GM18508 (cell line): ENCODE data around the gene NFIB.

Experiments
- ATAC-seq: cut with Tn5 transposase; IDR thresholded peaks from one replicate; pipeline ENCODE4 v1.9.1; 2021; ENCODE audit warnings: moderate number of reproducible peaks; ENCODE audit not compliant: insufficient read depth, unreplicated experiment

NFIB gene

DNA sequence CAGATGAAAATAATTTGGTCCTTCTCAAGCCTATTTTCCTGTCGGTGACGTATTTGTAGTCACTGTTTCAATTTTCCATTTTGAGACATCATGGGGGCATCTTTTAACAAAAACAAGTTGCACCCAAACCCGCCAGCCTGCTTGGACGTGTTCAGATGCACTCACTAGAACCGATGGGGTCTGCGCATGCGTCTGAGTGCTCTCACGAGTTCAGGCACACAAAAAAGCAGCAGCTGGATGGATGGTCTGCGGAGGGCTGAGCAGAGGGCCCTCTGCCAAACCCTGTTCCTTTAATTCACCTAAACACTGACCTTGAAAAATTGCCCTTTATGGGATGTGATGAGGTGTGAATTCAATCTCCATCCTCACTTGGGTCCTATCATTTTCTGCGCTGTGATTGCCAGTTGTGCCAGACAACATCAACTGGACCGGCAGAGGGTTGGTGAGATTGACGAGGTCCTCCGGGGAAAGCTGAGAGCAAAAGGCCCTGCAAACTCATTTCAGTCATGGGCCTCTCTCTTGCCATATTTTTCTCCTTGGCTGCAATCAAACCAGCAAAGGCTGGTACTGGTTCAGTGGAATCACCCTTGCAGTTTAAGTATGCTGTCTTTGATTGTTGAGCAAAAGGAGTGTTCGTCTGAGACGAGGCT lies 251.9 kb downstream of the NFIB start:
- ATAC-seq, result no peak

DNA sequence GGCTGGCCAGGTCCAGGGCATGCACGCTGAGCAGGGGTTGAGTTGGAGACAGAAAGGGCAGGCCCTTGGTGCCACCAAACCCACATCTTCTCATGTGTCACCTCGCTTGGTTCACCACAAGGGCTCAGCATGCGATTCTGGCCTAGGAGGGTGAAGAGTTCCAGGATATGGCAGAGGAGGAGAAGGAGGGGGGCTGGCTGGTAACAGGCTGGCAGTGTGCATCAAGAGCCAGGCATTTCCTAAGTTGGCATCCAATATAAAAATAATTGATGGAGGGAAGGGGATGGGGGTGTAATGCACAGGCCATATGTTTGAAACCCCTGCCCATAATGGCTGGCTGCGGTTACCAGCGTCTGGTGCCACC lies 255.6 kb downstream of the NFIB start:
- ATAC-seq, result no peak

DNA sequence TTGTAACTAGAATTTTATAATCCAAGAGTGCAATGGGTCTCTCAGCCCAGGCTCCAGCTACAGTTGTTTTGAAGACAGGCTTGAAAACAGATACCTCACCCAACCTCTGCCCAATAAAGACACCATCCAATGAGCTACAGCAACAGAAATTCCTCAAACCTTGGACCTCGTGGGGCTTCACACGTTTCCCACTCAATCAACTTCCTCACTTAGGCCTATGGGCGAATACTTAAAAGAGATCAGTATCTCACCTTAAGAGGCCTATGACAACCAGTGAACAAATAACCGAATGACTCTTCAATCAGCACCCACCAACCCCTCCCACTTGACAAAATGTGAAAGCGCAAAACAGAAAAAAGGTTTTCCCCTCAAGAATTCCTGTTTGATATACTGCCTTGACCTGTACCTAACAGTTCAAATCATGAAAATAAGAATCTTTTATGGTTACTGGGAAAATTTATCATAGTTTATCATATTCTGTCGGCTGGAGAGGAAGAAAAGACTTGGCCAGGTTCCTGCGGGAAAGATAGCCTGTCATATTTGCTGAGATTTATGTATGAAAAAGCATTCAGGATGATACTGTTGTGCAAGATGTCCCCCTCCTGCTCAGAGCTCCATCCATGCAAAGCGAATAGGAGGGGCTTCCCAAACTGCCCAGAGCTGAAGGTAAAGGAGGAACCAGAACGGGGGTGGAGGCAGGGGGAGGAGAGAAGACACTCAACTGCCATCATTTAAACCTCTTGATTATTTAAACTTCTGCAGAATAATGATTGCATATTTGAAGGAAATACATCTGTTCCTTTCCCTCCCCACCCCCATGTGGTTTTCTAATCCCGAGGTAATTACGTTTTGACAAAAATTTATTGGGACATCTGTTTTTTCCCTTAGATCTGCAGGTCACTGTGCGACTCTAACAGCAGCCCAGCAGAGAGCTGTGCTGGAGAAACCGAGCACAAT lies 256.3 kb downstream of the NFIB start:
- no peak for ATAC-seq

DNA sequence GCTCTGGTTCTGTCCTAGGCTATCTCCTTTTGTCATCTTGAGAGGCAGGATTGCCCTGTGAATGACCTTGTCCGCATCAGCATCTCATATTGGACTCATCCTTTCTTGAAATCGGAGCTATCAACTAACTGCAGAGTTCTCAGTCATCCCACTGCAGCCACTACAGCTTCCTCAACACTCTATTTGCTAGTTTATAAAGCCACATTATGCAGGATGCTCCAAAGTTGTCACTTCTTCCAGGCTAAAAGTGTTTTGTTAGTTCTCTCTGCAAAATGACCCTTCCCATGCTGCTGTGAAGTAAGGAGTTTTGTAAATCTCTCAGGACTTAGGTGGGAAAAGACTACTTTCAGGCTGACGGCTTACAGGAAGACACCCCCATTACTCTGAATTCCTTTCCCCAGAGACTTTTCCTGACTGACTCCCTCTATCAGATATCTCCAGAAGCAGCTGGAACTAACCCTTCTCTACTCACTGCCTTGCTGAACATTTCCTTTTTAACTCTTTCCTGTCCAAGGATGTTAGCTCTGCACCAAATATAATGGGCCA lies 257.6 kb downstream of the NFIB start:
- no peak for ATAC-seq

DNA sequence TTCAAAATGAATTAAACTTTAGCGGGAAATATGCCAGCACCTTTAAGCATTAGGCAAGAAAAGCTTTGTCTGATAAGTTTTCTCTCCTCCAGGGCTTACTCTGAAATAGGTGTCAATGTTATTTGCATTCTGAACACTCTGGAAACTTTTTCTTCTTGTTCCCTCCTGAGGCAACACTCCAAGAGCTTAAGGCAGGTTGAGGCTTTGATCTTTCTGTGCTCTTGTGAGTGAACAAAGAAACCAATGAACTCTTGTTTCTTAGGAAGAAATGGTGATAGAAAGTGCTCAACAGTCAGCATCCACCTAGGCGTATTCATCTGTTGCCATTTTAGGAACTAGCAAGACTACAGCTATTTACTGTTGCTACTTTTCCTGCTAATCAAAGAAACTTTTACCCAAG lies 259.8 kb downstream of the NFIB start:
- no peak for ATAC-seq

DNA sequence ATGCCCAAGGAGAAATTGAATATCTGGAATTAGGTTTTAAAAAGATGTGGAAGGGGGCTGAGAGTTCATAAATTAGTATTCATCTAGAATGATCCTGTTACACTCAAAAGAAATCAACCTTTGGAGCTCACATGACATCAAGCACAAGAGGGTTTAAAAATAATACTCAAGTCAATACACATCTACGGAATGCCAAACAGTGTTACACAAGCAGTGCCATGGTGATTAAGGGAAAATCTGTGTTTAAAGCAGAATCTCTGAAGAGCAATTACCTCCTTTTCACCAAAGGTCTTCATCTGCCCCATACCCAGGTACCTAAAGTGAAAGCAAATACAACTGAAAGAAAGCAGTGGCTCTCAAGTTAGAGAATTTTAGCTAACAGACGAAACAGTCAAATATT lies 261.6 kb downstream of the NFIB start:
- ATAC-seq, result no peak

DNA sequence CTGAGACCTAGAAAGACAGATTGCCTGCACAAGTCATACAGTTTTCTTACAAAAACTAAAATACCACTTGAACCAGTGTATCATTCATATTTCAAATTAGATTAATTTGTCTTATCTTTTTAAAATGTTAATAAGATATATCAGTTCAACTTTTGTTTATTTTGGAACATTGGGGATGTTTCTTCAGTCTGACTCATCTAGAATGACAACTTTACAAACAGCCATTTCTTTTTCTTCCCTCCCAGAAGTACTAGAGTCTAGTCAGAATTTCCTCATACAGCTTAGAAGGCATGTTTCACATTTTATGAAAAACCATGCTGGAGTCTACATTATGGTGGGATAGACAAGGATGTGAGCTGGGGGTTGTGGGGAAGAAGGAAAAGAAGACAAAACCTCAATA lies 262.5 kb downstream of the NFIB start:
- no peak for ATAC-seq

DNA sequence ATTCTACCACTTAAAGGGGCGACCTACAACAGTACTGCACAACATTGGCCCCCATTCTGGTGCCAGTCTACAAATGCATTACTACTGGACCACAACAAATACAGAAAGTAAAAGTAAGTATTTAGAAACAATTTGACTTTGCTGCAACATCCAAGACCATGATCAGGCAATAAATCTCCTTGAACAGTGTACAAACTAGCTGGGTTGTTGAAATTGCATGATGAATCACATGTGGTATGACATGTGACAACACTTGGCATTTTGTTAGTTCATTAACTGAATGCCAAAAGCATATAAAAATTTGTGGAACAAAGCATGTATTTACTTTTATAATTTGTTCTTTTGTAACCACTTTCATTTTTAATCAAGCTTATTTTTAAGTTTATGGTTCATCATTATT lies 270.5 kb downstream of the NFIB start:
- no peak for ATAC-seq

DNA sequence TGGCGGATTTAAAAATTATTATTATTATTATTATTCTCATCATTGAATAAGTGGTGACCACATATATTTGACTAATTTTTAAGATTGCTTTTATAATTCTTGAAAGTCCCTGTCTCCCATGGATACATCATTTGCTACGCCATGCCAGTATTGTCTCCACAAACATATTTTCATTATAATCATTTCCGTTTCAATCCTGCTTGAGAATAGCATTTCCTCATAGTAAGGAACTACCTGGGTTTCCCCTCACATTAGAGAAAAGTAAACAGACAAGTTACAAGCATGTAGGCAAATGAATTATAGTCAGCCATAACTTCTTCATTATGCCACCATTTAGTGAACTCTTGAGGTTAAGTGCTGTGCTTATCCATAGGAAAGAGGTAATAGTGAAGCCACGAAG lies 276.6 kb downstream of the NFIB start:
- no peak for ATAC-seq

DNA sequence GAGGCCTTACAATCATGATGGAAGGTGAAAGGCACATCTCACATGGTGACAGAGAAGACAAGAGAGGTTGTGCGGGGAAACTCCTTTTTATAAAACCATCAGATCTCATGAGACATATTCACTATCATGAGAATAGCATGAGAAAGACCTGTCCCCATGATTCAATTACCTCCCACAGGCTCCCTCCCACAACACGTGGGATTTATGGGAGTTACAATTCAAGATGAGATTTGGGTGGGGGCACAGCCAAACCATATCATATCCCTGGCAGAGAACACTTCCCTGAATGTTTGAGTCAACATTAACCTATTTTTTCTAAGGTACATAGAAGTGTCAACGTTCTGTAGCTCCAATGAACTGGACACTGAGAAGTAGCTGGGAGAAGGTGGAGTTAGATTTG lies 280.9 kb downstream of the NFIB start:
- ATAC-seq, result no peak
